ENCODE measurements around the gene KLHL17. TPM values are rescaled to one million over a fixed set of nuclear protein-coding genes. Genes with fewer than 3 reads are reported as not detected.

KLHL17 gene
- total and polyA plus RNA-seq, 10 of the 15 experiments (the other 5 are each of a cell fraction or from before 2014, with no cell fraction given): 0.03 to 30.6 (median 5.3) TPM

GRCh38 chr1:1004780-1005697, 44.7 kb downstream of the KLHL17 start (continued):
- TF ChIP-seq PAX5 (IDR thresholded peaks at IDR 0.05; ENCODE audit: borderline replicate concordance, low read depth, low read length): no peak
- peak; percentile 57 for TF ChIP-seq IKZF1 (conservative IDR thresholded peaks at IDR 0.05)
- no peak for TF ChIP-seq ZNF592 (IDR thresholded peaks at IDR 0.05)
- peak; percentile 36 to 53; a peak in 2 of 4 replicates for TF ChIP-seq IKZF2 (IDR thresholded peaks at IDR 0.05)
- no peak for TF ChIP-seq NFYA (IDR thresholded peaks at IDR 0.05; ENCODE audit: borderline replicate concordance, low read depth, low read length)
- no peak for TF ChIP-seq CBX5 (IDR thresholded peaks at IDR 0.05; ENCODE audit: low read depth)
- TF ChIP-seq ETV6 (conservative IDR thresholded peaks at IDR 0.05 in 1 of 2, IDR thresholded peaks at IDR 0.05 in 1 of 2; ENCODE audit: borderline replicate concordance in 1 of 2, low read depth in 1 of 2): no peak
- TF ChIP-seq DPF2 (IDR thresholded peaks at IDR 0.05): 0 out of 2 replicates have a peak, but pooled peaks have one; percentile 20
- peak; percentile 32; the same call in 1 of the 2 replicates for TF ChIP-seq EED (IDR thresholded peaks at IDR 0.05; ENCODE audit: low read depth)
